IPS-NIHi7 (cell line): Measurements from ENCODE around the gene MEG3.

Experiments used
- DNase-seq: peaks from one replicate; pipeline ENCODE4 v3.0.0; 2012; ENCODE audit warnings: mixed read lengths; ENCODE audit errors: extremely low spot score

The MEG3 gene

GRCh38 chr14:100825713-100826331, at the start of gene MEG3:
MEG3 (plus strand) TSS chr14:100826118.
- no peak for DNase-seq

GRCh38 chr14:100776681-100777365, 49.1 kb upstream of the MEG3 start:
- DNase-seq = no peak

GRCh38 chr14:100777366-100777817, 48.5 kb upstream of the MEG3 start:
- no peak for DNase-seq

- no peak for DNase-seq
Measured at GRCh38 chr14:100777818-100778525, 47.9 kb upstream of the MEG3 start.

DNA sequence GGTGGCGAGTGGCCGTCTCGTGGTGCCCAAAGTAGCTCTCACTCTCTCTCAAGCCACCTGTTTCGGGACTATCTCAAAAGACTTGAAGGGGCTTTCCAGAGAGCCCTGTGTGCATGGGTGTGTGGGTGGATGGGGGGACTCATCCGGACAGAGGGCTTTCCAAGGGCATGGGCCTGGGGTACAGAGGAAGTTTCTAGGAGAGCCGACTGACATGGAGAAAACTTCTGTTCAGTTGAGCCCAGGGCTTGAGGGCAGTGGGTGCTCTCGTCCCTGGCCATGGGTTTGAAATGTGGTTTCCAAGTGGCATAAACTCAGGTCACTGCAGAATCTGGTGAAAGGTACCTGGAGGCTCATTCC, 47.4 kb upstream of the MEG3 start:
- no peak for DNase-seq

- no peak for DNase-seq
Measured at GRCh38 chr14:100778951-100779690, 46.8 kb upstream of the MEG3 start.

DNA sequence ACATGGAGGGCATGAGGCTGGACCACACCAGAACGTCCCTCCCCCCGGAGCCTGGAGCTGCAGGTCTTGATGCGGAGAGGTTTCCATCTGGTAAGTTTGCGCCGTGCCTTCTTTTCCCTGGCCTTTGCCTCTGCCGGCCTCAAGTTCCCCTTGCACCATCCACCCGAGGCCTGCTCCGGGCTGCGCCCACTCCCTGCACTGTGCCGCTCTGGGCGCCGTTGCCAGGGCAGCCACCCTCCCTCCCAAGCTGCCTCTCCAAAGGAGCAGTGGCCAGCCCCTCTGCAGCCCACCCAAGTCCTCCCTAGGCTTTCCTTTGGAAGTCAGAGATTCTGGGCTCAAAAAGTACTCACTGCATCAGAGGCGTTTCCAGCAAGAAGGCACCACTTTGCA, 46.2 kb upstream of the MEG3 start:
- DNase-seq = no peak

GRCh38 chr14:100780246-100780645, 45.7 kb upstream of the MEG3 start:
- no peak for DNase-seq

- DNase-seq = no peak
Measured at GRCh38 chr14:100780646-100781355, 45.1 kb upstream of the MEG3 start.

- no peak for DNase-seq
Measured at GRCh38 chr14:100781952-100782351, 44.0 kb upstream of the MEG3 start.

GRCh38 chr14:100782516-100783320, 43.2 kb upstream of the MEG3 start:
- no peak for DNase-seq

DNA sequence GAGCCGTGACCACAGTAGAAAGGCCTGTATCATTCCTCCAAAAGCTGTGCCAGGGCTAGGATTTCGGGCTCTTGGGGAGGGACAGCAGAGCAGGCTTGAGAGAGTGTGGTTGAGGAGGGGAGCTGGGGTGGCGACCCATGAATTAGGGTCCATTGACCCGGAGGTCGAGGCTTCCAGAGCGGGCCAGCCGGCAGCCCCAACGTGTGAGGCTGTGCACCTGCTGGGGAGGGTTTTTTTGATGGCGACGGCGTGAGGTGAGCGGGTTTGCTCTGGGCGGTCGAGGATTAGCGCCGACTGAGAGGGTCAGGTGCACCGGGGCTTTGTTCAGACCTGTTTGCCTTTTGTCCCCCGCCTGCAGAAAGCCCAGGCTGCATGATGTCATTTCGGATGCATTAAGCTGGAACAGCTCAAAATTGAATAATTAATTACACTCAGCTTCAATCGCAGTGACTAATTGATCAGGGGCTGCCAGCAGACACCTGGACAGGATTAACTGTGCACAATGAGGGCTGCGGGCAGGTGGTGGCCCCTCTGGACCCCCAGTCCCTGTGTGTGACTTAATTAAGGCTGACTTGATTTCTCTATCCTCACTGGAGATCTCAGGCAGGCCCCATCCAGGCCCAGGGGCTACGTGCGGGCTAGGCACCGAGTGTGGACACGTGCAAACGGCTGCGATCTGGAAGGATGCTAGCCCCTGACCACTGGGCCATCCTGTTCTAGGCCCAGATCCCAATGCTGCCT, 42.1 kb upstream of the MEG3 start:
- no peak for DNase-seq

GRCh38 chr14:100784523-100785337, 41.2 kb upstream of the MEG3 start:
- DNase-seq = no peak

DNA sequence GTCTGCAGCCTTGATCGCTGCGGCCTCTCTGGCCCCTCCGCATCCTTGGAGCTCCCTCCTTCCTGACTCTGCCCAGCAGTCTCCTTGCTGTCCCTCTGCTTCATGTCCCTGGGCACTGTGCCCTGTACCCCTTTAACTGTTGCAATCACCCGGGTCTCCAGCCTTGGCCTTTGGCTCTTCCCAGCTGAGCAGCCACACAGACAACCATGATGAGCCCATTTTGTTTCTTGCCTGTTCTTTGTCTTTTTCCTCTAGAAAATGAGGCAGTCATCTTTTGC, 40.6 kb upstream of the MEG3 start:
- no peak for DNase-seq

- DNase-seq = no peak
Measured at GRCh38 chr14:100785626-100786025, 40.3 kb upstream of the MEG3 start.

DNA sequence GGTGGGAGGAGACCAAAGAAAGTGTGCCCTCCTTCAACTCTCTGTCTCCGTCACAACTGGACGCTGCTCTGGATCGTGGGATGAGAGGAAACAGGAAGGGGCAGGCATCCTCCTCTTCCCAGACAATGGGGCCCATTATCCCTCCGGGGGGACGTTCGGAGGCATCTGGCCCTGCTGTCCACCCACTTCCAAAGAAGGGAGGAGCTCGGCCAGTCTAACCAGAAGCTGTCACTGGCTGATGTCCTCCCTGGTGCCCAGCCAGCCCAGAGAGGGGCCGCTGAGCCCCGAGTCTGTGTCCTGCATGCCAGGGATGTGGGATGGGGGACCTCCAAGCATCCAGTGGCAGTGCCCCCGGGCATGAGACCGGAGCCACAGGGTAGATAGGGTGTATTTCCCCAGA, 39.8 kb upstream of the MEG3 start:
- no peak for DNase-seq

GRCh38 chr14:100786576-100787219, 39.2 kb upstream of the MEG3 start:
- no peak for DNase-seq

- no peak for DNase-seq
Measured at GRCh38 chr14:100787659-100788058, 38.3 kb upstream of the MEG3 start.

GRCh38 chr14:100788517-100788916, 37.4 kb upstream of the MEG3 start:
- no peak for DNase-seq
